Fibroblast of lung (primary cell): ENCODE measurements around the gene AFAP1L1. TPM values are rescaled to one million over a fixed set of nuclear protein-coding genes. Genes with fewer than 3 reads are reported as not detected.

Source experiments
- DNase-seq, 2 donors: peaks; one replicate each; pipeline versions ENCODE4 v3.0.0 to v3.0.0-alpha.2; 2010; ENCODE audit warnings: low read depth in 2 of 2
- H2AFZ ChIP-seq: 2 replicates; pipeline ENCODE4 v1.5.1; 2012; ENCODE audit warnings: low read length, control low read depth, inconsistent platforms
- H3K27ac ChIP-seq: 2 replicates; pipeline ENCODE4 v1.5.1; 2011; ENCODE audit warnings: low read length, control low read depth; ENCODE audit not compliant: insufficient read depth
- H3K27me3 ChIP-seq: 2 replicates; pipeline ENCODE4 v1.5.1; 2011; ENCODE audit warnings: mild to moderate bottlenecking, low read length; ENCODE audit not compliant: control insufficient read depth, insufficient read depth
- H3K36me3 ChIP-seq: 2 replicates; pipeline ENCODE4 v1.5.1; 2011; ENCODE audit warnings: low read length; ENCODE audit not compliant: control insufficient read depth, insufficient read depth
- H3K4me1 ChIP-seq: 2 replicates; pipeline ENCODE4 v1.5.1; 2011; ENCODE audit warnings: low read length; ENCODE audit not compliant: control insufficient read depth, insufficient read depth; ENCODE audit errors: extremely low read depth
- H3K4me2 ChIP-seq: 2 replicates; pipeline ENCODE4 v1.5.1; 2011; ENCODE audit warnings: low read length, control low read depth; ENCODE audit not compliant: insufficient read depth; ENCODE audit errors: extremely low read depth
- H3K4me3 ChIP-seq, 4 experiments: fragments of 200-600 bp in 1 of 4; sonication (generic) in 1 of 4; replicated peaks in 1 of 4; 2 replicates each; pipeline ENCODE4 v1.5.1; 2011 to 2016; ENCODE audit warnings: low read length in 4 of 4, low read depth in 3 of 4, mild to moderate bottlenecking in 3 of 4, control low read depth in 2 of 4, inconsistent platforms in 1 of 4, mixed read lengths in 1 of 4; ENCODE audit not compliant: insufficient read depth in 1 of 4; ENCODE audit errors: control extremely low read depth in 1 of 4
- H3K79me2 ChIP-seq: 2 replicates; pipeline ENCODE4 v1.5.1; 2012; ENCODE audit warnings: mild to moderate bottlenecking, low read length, inconsistent platforms; ENCODE audit not compliant: control insufficient read depth, insufficient read depth
- H3K9ac ChIP-seq: 2 replicates; pipeline ENCODE4 v1.5.1; 2011; ENCODE audit warnings: mild to moderate bottlenecking, low read length, control low read depth; ENCODE audit not compliant: insufficient read depth
- H3K9me3 ChIP-seq: 2 replicates; pipeline ENCODE4 v1.5.1; 2012; ENCODE audit warnings: low read depth, low read length; ENCODE audit not compliant: control insufficient read depth, insufficient read depth
- H4K20me1 ChIP-seq: 2 replicates; pipeline ENCODE4 v1.5.1; 2011; ENCODE audit warnings: low read length; ENCODE audit not compliant: control insufficient read depth, insufficient read depth; ENCODE audit errors: extremely low read depth
- CTCF ChIP-seq, 2 donors: IDR thresholded peaks in 1 of 2; conservative IDR thresholded peaks in 1 of 2; 1 replicate in 1 of 2; 2 replicates in 1 of 2; pipeline ENCODE4 v1.5.1; 2011 to 2012; ENCODE audit warnings: low read length in 2 of 2, control low read depth in 1 of 2, inconsistent platforms in 1 of 2, low read depth in 1 of 2, mild to moderate bottlenecking in 1 of 2
- EZH2 ChIP-seq: IDR thresholded peaks from 2 replicates; pipeline ENCODE4 v1.5.1; 2012; ENCODE audit warnings: low read length, control low read depth, mild to moderate bottlenecking; ENCODE audit errors: missing control alignments
- polyA plus RNA-seq, 2 donors: library from polyadenylated mRNA; depleted of rRNA in 1 of 2; stranded (reverse) in 1 of 2; unstranded in 1 of 2; fragments of >200 nt; gene quantifications; 2 replicates each; pipeline ENCODE4 v1.2.1, GENCODE V29; 2011 to 2012; ENCODE audit warnings: missing spikeins in 1 of 2
- total RNA-seq: library from RNA; depleted of rRNA; stranded (reverse); fragments of >200 nt; gene quantifications from 2 replicates; pipeline ENCODE4 v1.2.1, GENCODE V29; 2014

The AFAP1L1 gene
- total and polyA plus RNA-seq, 2 donors (not counting 1 experiment from before 2014, with no cell fraction given): 3.0 to 7.1 TPM

DNA sequence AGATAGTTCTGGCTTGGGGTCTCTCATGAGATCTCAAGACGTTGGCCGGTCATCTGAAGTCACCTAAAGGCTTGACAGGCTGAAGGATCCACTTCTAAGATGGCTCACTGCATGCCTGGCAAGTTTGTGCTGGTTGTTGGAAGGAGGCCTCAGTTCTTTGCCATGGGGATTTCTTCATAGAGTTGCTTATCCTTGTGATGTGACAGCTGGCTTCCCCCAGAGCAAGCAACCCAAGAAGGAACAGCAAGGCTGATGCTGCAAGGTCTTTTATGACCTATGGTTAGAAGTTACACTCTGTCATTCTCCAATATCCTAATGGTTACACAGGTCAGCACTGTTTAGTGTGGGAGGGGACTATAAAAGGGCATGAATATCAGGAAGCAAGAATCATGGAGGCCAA is 53.0 kb downstream of the AFAP1L1 start:
- Histone ChIP-seq H3K9me3 (no peaks in the 10 kb centered on the region), H3K4me3 (no peak overlapping the region), H2AFZ (no peak overlapping the region), H3K4me2 (no peak overlapping the region), H3K27ac (no peak overlapping the region), H3K9ac (no peak overlapping the region), H3K79me2 (no peaks in the 10 kb centered on the region), H3K4me1 (peaks cover 10% of the 10 kb centered on the region), H4K20me1 (no peaks in the 10 kb centered on the region), H3K36me3 (no peaks in the 10 kb centered on the region), H3K27me3 (no peaks in the 10 kb centered on the region)
- DNase-seq: no peak
- TF ChIP-seq EZH2: no peak
- no peak for TF ChIP-seq CTCF (conservative IDR thresholded peaks at IDR 0.05 in 1 of 2, IDR thresholded peaks at IDR 0.05 in 1 of 2; ENCODE audit: low read depth in 1 of 2, low read length in 2 of 2)

DNA sequence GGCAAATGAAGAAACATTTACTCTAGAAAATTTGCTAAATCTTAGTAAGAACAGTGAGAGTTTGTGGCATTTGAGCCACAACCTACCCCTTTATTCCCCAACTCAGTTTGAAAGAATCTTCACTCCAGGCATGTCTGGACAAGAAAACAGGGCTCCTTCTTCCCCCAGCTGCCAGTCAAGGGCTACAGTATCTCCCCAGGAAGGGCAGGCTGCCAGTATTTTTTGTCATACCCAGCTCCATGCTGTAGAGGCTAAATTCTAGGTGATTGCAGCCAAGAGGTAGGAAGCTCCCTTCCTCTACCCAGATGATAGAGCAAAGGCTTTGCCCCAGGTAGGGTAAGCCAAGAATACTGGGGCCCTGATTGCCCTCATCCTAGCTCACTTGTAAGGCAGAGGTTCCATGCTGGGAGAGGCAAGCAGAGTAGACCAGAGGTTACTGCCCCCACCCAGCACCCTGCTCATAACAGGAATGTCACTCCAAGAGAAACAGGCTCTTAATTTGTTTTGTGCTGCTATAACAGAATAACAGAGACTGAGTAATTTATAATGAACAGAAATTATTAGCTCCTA is 53.6 kb downstream of the AFAP1L1 start:
- no peaks in the 10 kb centered on the region for H3K9me3 ChIP-seq
- peak; percentile 12 to 49 for DNase-seq
- H3K4me2 ChIP-seq: no peak overlapping the region
- no peak for TF ChIP-seq CTCF (conservative IDR thresholded peaks at IDR 0.05 in 1 of 2, IDR thresholded peaks at IDR 0.05 in 1 of 2; ENCODE audit: low read depth in 1 of 2, low read length in 2 of 2)
- no peak for TF ChIP-seq EZH2
- H3K27me3 ChIP-seq: no peaks in the 10 kb centered on the region
- H3K4me3 ChIP-seq: no peak overlapping the region
- H3K4me1 ChIP-seq: peaks cover 10% of the 10 kb centered on the region
- H4K20me1 ChIP-seq: no peaks in the 10 kb centered on the region
- no peaks in the 10 kb centered on the region for H3K79me2 ChIP-seq
- H3K27ac ChIP-seq: no peak overlapping the region
- no peaks in the 10 kb centered on the region for H3K36me3 ChIP-seq
- no peak overlapping the region for H3K9ac ChIP-seq
- no peak overlapping the region for H2AFZ ChIP-seq

GRCh38 chr5:149325894-149326293 is 54.2 kb downstream of the AFAP1L1 start:
- no peak overlapping the region for H3K27ac ChIP-seq
- no peaks in the 10 kb centered on the region for H3K9me3 ChIP-seq
- H3K79me2 ChIP-seq: no peaks in the 10 kb centered on the region
- H3K36me3 ChIP-seq: no peaks in the 10 kb centered on the region
- no peaks in the 10 kb centered on the region for H4K20me1 ChIP-seq
- H3K4me3 ChIP-seq: no peak overlapping the region
- DNase-seq: peak in 1 of 2 donors; percentile 53
- no peak for TF ChIP-seq CTCF (conservative IDR thresholded peaks at IDR 0.05 in 1 of 2, IDR thresholded peaks at IDR 0.05 in 1 of 2; ENCODE audit: low read depth in 1 of 2, low read length in 2 of 2)
- TF ChIP-seq EZH2: no peak
- H3K9ac ChIP-seq: no peak overlapping the region
- no peak overlapping the region for H3K4me2 ChIP-seq
- H3K4me1 ChIP-seq: peaks cover 4% of the 10 kb centered on the region
- no peak overlapping the region for H2AFZ ChIP-seq
- no peaks in the 10 kb centered on the region for H3K27me3 ChIP-seq
